ENCODE results near the gene RPL27A.
A peak's percentile ranks its signal among the peaks of the same experiment; 100 is the strongest.
"Not testable (repeated sequence)": the region's sequence is repeated elsewhere in the genome, so short reads cannot be mapped to it uniquely, and the experiment has no call there.

The RPL27A gene
- total RNA-seq: 1,104 to 1,238 reads per million in 2 donors

GRCh38 chr11:8682303-8683114, at the start of gene RPL27A, which contains the start of gene TRIM66:
RPL27A (plus strand) TSS chr11:8682792; CDS start chr11:8682814, 22 bp downstream.
TRIM66 (minus strand) TSS chr11:8682665; CDS start chr11:8672274, 10,391 bp downstream.
- peak; percentile 99 for DNase-seq

GRCh38 chr11:8634498-8634897, 48.1 kb upstream of the RPL27A start:
- no peak for DNase-seq

GRCh38 chr11:8636127-8636526, 46.5 kb upstream of the RPL27A start:
- no peak for DNase-seq

GRCh38 chr11:8638300-8638699, 44.3 kb upstream of the RPL27A start:
- DNase-seq: no peak

- DNase-seq: no peak
Measured at GRCh38 chr11:8639655-8640054, 42.9 kb upstream of the RPL27A start.

- no peak for DNase-seq
Measured at GRCh38 chr11:8640267-8640906, 42.2 kb upstream of the RPL27A start.

GRCh38 chr11:8641332-8641731, 41.3 kb upstream of the RPL27A start:
- DNase-seq: no peak

GRCh38 chr11:8642196-8642841, 40.3 kb upstream of the RPL27A start:
- DNase-seq: no peak

- DNase-seq: no peak
Measured at GRCh38 chr11:8646873-8647272, 35.7 kb upstream of the RPL27A start.

- DNase-seq: no peak
Measured at GRCh38 chr11:8649361-8649760, 33.2 kb upstream of the RPL27A start.

GRCh38 chr11:8650401-8650990, 32.1 kb upstream of the RPL27A start:
- DNase-seq: no peak

GRCh38 chr11:8652140-8652539, 30.5 kb upstream of the RPL27A start:
- no peak for DNase-seq

- DNase-seq: no peak
Measured at GRCh38 chr11:8654503-8654902, 28.1 kb upstream of the RPL27A start.

- no peak for DNase-seq
Measured at GRCh38 chr11:8656291-8656690, 26.3 kb upstream of the RPL27A start.

- DNase-seq: no peak
Measured at GRCh38 chr11:8658321-8659057, 24.1 kb upstream of the RPL27A start.

GRCh38 chr11:8661001-8661795, 21.4 kb upstream of the RPL27A start:
- no peak for DNase-seq

GRCh38 chr11:8665222-8665621, 17.4 kb upstream of the RPL27A start:
- no peak for DNase-seq

- not testable (repeated sequence) for DNase-seq
Measured at GRCh38 chr11:8670081-8670480, 12.5 kb upstream of the RPL27A start.

- DNase-seq: no peak
Measured at GRCh38 chr11:8671193-8671612, 11.4 kb upstream of the RPL27A start.

GRCh38 chr11:8671651-8672062, 10.9 kb upstream of the RPL27A start:
- no peak for DNase-seq

- DNase-seq: no peak
Measured at GRCh38 chr11:8672346-8672745, 10.2 kb upstream of the RPL27A start.

- DNase-seq: no peak
Measured at GRCh38 chr11:8674859-8675258, 7.7 kb upstream of the RPL27A start.
